HepG2 (cell line): ENCODE data around the gene SERPIND1.

ENCODE experiments used
- CTCF ChIP-seq: sonication (generic); formaldehyde crosslinking; IDR thresholded peaks from 2 replicates; pipeline ENCODE4 v1.5.0; 2020; ENCODE audit warnings: mild to moderate bottlenecking, missing genetic modification reagents, moderate library complexity
- EHMT2 ChIP-seq: fragments of 200-600 bp; sonication (generic); IDR thresholded peaks from 2 replicates; pipeline ENCODE4 v1.7.0; 2017; ENCODE audit warnings: antibody characterized with exemption, low read depth, low read length, borderline replicate concordance
- FUBP1 ChIP-seq: sonication (generic); formaldehyde crosslinking; IDR thresholded peaks from 2 replicates; pipeline ENCODE4 v1.5.1; 2020; ENCODE audit warnings: missing genetic modification reagents, mild to moderate bottlenecking, borderline replicate concordance
- KLF13 ChIP-seq: sonication (generic); formaldehyde crosslinking; IDR thresholded peaks from 2 replicates; pipeline ENCODE4 v1.4.0; 2020; ENCODE audit warnings: mild to moderate bottlenecking, missing genetic modification reagents
- NCOA1 ChIP-seq: sonication (generic); formaldehyde crosslinking; IDR thresholded peaks from 2 replicates; pipeline ENCODE4 v1.9.0; 2021; ENCODE audit warnings: missing genetic modification reagents
- POLR2A ChIP-seq, 2 experiments: IDR thresholded peaks; 2 replicates each; pipeline ENCODE4 v1.6.1; 2011; ENCODE audit warnings: low read depth in 2 of 2, low read length in 2 of 2, mild to moderate bottlenecking in 1 of 2, moderate library complexity in 1 of 2; ENCODE audit not compliant: insufficient read depth in 1 of 2
- REST ChIP-seq, 2 experiments: IDR thresholded peaks; 2 replicates each; pipeline ENCODE4 v1.6.1; 2011 to 2012; ENCODE audit warnings: low read length in 2 of 2, borderline replicate concordance in 1 of 2, low read depth in 1 of 2, mild to moderate bottlenecking in 1 of 2, moderate library complexity in 1 of 2
- THAP11 ChIP-seq: IDR thresholded peaks from 2 replicates; pipeline ENCODE4 v1.6.1; 2016; ENCODE audit warnings: missing biosample characterization, missing genetic modification reagents
- YY1 ChIP-seq: IDR thresholded peaks from 2 replicates; pipeline ENCODE4 v1.6.1; 2011; ENCODE audit warnings: low read length, low read depth, moderate library complexity, mild to moderate bottlenecking; ENCODE audit not compliant: insufficient read depth, insufficient replicate concordance
- ZFP36 ChIP-seq: fragments of 150-350 bp; IDR thresholded peaks from 2 replicates; pipeline ENCODE4 v1.6.1; 2018; ENCODE audit warnings: borderline replicate concordance, low read length, low read depth; ENCODE audit not compliant: partially characterized antibody
- ZNF503 ChIP-seq: sonication (generic); formaldehyde crosslinking; IDR thresholded peaks from 2 replicates; pipeline ENCODE4 v1.4.0; 2020; ENCODE audit warnings: missing genetic modification reagents

DNA sequence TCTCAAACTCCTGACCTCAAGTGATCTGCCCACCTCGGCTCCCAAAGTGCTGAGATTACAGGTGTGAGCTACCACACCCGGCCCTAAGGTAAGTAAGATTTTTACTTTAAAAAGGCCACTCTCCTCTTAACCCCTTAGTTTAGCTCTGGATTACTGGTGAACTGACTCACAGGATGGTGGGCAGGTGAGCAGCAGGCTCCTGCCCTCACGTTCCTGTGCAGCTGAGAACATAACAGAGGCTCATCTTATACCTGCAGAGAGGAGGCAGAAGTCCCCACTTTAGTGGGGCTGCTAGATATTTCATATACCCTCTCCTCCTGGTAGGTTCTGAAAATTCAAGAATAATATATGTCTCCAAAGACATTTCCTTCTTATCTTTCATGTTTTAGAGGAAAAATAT is 17.1 kb upstream of the SERPIND1 start:
- TF ChIP-seq REST (IDR thresholded peaks at IDR 0.05; ENCODE audit: borderline replicate concordance in 1 of 2, low read depth in 1 of 2, low read length in 2 of 2) (no peak), CTCF (no peak), YY1 (no peak), THAP11 (no peak), ZFP36 (no peak), NCOA1 (CRISPR knock-in tag) (no peak), EHMT2 (no peak), POLR2A (IDR thresholded peaks at IDR 0.05; ENCODE audit: insufficient read depth in 1 of 2, low read depth in 2 of 2, low read length in 2 of 2) (no peak), ZNF503 (CRISPR knock-in tag) (no peak), FUBP1 (CRISPR knock-in tag) (no peak), KLF13 (CRISPR knock-in tag) (no peak)
